LNCaP clone FGC (cell line): ENCODE results near the gene ACTA2.
A peak's percentile ranks its signal among the peaks of the same experiment; 100 is the strongest.

Source experiments
- DNase-seq: peaks from one replicate; pipeline ENCODE4 v3.0.0-alpha.2; 2011; ENCODE audit warnings: low read depth
- H3K4me3 ChIP-seq: 2 replicates; pipeline ENCODE4 v1.5.1; 2011; ENCODE audit warnings: mild to moderate bottlenecking, low read depth, low read length, control low read depth
- CTCF ChIP-seq: IDR thresholded peaks from 2 replicates; pipeline ENCODE4 v1.5.1; 2012; ENCODE audit warnings: mild to moderate bottlenecking; ENCODE audit not compliant: control insufficient read depth, insufficient read depth; ENCODE audit errors: extremely low read depth

ACTA2 gene

GRCh38 chr10:88975377-88975720 is 22.8 kb upstream of the ACTA2 start:
- no peak for DNase-seq
- no peak for TF ChIP-seq CTCF
- H3K4me3 ChIP-seq, result peak overlapping the region; percentile 49

- no peak for TF ChIP-seq CTCF
- peak overlapping the region; percentile 49 for H3K4me3 ChIP-seq
- DNase-seq, result no peak
Observed at GRCh38 chr10:88974446-88975376, 22.1 kb upstream of the ACTA2 start.

GRCh38 chr10:88974012-88974411 is 21.4 kb upstream of the ACTA2 start:
- DNase-seq, result no peak
- H3K4me3 ChIP-seq, result no peak overlapping the region
- no peak for TF ChIP-seq CTCF

- no peak for TF ChIP-seq CTCF
- no peak for DNase-seq
- H3K4me3 ChIP-seq, result no peak overlapping the region
Observed at GRCh38 chr10:88971221-88972061, 18.9 kb upstream of the ACTA2 start.

DNA sequence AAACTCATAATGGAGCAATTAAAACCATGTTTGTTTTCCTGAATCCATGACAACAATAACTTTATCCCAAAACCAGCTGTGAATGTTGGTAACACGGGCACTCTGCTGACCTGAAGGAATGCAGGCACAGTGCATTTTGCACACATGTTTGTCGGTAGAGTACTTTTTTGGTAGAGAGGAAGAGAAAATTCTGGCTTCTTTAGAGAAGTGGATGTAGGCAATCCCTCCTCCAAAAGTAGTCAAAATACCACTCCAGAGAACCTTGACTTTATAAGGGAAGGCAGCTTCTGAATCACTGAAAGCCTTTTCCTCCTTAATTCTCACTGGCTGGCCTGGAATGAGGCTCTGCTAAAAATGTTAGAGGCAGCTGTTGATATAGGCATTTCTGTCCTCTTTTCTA is 15.8 kb upstream of the ACTA2 start:
- no peak overlapping the region for H3K4me3 ChIP-seq
- no peak for DNase-seq
- no peak for TF ChIP-seq CTCF

GRCh38 chr10:88966797-88967196 is 14.2 kb upstream of the ACTA2 start:
- TF ChIP-seq CTCF, result no peak
- no peak for DNase-seq
- no peak overlapping the region for H3K4me3 ChIP-seq
